ENCODE data around the gene IGFBP4.

- TF ChIP-seq CTCF (IDR thresholded peaks at IDR 0.05; ENCODE audit: insufficient read depth, low read depth, low read length), result no peak
- no peak for TF ChIP-seq EZH2 (IDR thresholded peaks at IDR 0.05; ENCODE audit: insufficient read depth, low read length)
Measured at GRCh38 chr17:40452216-40452787, 9.1 kb downstream of the IGFBP4 start.

All from astrocyte (in vitro differentiated cells and primary cell).